GM21717 (cell line): ENCODE measurements around the gene THAP10.
"Not testable (repeated sequence)": the region's sequence is repeated elsewhere in the genome, so short reads cannot be mapped to it uniquely, and the experiment has no call there.

Experiments
- ATAC-seq: cut with Tn5 transposase; IDR thresholded peaks from one replicate; pipeline ENCODE4 v1.9.1; 2021; ENCODE audit warnings: mild to moderate bottlenecking, moderate library complexity; ENCODE audit not compliant: unreplicated experiment

The THAP10 gene

GRCh38 chr15:70879401-70879800 lies 12.8 kb downstream of the THAP10 start:
- ATAC-seq: no peak

DNA sequence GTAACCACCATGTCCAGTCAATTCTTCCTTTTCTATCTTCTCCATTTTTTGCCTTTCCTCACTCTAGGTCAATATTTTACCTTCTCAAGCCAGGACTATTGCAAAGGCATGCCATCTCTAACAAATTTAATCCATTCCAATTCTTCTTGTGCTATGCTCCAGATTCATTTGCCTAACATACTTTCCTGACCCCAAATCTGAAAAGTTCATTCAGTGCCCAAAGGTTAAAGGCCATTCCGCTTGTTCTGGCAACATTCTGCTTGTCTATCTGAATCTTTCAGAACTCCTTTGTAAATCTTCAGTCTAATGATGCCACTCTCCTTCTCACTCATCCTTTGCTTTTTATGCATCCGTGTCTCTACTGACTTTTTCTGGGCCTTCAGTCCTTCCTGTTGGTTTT lies 15.6 kb downstream of the THAP10 start:
- no peak for ATAC-seq

- no peak for ATAC-seq
These were observed 16.2 kb downstream of the THAP10 start for GRCh38 chr15:70876011-70876410.

DNA sequence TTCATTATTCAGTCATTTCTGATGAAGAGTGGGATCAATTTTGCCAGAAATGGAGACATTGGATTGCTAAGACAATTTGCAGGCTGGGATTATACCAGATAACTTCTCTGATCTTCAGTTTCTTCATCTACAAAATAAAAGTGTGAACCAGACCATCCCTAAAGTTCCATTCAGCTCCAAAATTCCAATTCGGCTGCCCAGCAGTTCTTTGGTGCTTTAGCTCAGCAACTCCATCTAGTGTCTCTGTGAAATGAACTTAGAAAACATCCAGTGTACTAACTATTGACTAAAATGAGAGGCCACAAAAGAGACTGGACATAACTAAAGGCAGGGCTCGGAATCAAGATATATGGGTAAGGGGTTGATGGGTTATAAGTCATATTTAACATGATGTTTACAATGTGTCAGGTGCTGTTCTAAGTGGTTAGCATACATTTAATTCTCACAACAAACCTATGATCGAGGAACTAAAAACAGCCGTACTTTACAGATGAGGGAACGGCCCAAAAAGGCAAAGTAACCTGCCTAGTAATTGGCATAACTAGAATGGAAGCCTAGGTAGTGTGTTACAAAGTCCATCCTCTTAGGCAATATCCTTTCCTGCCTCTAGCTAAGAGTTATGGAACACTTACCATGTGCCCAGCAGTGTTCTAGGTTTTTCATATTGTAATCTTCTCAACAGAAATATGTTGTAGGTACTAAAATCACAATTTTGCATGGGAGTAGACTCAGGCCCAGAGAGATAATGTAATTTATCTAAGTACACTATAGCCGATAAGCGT lies 17.0 kb downstream of the THAP10 start:
- ATAC-seq: no peak

DNA sequence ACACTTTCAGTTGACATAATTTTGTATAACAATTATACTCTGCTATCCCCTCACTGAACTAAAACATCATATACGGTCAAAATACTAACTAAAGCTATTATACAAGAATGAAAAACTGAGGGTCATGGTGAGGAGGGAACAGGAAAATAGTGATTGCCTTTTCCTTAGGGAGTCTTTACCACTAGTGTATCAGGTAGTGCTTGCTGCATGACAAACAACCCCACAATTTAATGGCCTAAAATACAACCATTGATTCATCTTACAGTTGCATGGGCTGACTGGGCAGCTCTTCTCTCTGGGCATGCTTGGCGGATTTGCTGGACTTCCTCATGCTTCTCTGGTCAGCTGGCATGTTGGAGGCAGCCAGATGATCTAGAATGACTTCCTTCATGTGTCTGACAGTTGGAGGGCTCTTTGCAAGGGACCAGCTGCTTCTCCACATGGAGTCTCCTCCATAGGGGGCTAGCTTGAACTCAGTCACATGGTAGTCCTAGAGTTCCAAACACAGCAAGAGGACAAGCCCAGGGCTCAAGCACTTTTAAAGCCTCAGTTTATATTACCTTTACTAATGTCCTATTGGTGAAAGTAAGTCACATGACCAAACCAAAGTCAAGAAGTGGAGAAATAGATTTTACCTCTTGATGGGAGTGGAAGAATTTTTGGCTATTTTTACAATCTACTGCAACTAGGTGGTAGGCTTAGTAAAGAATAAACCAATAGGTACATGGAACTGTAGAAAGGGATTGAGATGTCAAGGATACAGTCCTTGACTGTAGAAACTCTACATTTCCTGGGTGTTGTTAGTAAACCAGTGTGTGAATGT lies 18.8 kb downstream of the THAP10 start:
- no peak for ATAC-seq

DNA sequence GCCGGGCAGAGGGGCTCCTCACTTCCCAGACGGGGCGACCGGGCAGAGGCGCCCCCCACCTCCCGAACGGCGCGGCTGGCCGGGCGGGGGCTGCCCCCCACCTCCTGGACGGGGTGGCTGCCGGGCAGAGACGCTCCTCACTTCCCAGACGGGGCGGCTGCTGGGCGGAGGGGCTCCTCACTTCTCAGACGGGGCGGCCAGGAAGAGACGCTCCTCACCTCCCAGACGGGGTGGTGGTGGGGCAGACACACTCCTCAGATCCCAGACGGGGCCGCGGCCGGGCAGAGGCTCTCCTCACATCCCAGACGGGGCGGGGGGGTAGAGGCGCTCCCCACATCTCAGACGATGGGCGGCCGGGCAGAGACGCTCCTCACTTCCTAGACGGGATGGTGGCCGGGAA lies 20.7 kb downstream of the THAP10 start:
- ATAC-seq: not testable (repeated sequence)

DNA sequence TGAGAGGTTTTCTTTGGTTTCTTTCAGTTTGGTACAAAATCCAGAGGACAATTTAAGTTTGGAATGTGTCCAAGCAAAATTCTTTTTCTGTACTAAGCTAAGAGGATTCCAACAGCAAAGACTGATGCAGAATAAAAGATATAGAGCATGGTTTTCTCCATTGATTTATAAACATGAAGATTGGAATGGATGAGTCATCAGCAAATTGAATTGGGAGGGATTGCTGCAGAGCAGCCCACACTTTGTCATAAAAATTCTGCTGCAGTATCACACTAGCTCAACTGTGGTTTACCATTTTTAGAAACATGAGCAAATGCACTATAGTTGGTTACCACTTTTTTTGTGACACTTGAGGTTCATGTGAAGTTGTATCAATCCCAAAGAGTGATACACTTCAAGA lies 22.2 kb downstream of the THAP10 start:
- ATAC-seq: no peak

DNA sequence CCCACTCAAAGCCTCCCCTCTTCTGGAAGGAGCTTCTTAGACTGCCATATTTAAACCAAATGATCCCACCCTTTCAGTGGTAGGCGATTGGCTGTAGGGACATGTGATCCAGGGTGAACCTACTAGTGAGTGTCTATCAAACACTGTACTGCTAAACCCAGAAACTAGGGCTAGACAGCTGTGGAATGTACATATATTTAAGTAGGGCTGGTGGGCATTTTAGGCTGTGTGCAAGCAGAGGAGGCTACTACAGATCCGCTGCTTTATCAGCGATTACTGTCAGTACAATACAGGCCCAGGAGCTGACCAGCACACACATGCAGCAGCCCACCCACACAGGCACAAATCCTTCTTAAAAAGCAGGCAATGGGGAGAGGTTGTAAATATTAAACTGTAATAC lies 22.9 kb downstream of the THAP10 start:
- ATAC-seq: no peak

DNA sequence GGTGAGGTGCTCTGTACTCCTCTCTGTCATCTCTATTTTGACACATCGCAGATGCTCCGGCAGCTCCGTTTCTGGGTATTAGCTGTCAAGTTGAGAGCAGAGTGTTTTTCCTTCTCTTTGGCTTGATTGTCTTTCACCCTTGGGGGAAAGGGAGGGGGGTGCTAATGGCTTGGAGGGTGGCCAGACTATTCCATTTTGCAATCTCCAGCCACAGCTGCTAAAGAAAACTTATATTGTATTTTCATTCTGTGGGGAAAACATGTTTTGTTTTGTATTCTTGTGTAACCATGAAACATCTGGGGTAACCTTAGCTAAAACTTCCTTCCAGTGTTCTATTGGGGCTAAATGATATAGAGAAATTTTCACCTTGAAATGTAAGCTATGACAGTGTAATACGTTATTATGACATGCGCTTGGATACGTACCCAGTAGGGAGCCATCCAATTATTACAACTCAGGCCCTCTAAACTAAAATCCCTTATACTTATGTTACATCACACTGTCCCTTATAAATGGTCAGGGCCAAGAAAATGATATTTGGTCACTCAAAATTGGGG lies 24.2 kb downstream of the THAP10 start:
- no peak for ATAC-seq

GRCh38 chr15:70866982-70867641 lies 25.1 kb downstream of the THAP10 start:
- ATAC-seq: no peak

DNA sequence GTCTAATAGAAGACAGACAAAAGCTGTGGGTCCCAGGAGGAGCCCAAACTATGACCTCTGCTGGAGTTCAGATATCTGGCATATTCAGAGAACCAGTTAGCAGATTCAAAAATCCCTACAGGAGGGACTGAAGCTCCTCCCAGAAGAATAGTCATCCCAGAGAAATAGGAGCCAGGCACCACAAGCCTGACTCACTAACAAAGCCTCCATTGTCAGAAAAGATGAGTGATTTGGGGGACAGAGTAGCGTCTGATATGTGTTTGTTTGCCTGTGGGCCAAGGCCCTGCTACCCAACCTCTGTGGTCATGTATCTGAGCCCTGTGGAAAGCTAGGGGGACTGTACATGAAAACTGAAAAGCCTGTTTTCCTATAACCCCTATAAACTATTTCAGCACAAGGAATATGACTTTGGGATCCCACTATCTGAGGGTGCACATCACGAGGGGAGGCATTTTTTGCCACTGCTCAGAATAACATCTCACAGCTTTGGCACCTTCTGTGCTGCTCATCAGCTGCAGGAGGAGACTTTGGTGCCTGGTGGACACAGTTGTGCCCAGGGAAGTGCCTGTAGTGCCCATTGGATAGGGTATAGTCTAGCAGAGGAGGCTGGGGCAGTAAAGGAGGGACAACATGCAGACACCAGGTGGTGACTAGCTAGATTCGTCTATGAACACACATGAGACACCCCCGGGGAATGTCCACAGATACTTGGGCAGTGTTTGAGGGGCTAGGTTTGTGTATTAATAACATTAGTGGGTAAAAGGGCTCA lies 28.6 kb downstream of the THAP10 start:
- ATAC-seq: no peak

DNA sequence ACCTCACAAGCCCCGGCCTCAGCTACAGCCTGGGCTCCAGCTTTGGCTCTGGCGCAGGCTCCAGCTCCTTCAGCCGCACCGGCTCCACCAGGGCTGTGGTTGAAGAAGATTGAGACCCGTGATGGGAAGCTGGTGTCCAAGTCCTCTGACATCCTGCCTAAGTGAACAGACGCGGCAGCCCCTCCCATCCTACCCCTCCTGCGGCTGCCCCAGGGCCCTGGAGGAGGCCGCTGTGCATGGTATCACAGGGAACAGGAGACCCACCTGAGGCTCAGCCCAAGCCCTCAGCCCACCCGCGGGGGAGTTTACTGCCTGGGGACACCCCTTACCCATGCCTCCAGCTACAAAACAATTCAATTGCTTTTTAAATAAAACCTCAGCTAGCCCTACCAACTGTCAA lies 32.2 kb downstream of the THAP10 start:
- ATAC-seq: no peak

DNA sequence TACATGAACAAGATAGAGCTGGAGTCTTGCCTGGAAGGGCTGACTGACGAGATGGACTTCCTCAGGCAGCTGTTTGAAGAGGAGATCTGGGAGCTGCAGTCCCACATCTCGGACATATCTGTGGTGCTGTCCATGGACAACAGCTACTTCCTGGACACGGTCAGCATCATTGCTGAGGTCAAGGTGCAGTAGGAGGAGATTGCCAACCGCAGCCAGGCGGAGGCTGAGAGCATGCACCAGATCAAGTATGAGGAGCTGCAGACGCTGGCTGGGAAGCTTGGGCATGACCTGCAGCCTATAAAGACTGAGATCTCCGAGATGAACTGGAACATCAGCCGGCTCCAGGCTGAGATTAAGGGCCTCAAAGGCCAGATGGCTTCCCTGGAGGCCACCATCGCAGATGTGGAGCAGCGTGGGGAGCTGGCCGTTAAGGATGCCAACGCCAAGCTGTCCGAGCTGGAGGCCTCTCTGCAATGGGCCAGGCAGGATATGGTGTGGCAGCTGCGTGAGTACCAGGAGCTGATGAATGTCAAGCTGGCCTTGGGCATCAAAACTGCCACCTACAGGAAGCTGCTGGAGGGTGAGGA lies 32.8 kb downstream of the THAP10 start:
- no peak for ATAC-seq

GRCh38 chr15:70858614-70859321 lies 33.5 kb downstream of the THAP10 start:
- ATAC-seq: not testable (repeated sequence)

DNA sequence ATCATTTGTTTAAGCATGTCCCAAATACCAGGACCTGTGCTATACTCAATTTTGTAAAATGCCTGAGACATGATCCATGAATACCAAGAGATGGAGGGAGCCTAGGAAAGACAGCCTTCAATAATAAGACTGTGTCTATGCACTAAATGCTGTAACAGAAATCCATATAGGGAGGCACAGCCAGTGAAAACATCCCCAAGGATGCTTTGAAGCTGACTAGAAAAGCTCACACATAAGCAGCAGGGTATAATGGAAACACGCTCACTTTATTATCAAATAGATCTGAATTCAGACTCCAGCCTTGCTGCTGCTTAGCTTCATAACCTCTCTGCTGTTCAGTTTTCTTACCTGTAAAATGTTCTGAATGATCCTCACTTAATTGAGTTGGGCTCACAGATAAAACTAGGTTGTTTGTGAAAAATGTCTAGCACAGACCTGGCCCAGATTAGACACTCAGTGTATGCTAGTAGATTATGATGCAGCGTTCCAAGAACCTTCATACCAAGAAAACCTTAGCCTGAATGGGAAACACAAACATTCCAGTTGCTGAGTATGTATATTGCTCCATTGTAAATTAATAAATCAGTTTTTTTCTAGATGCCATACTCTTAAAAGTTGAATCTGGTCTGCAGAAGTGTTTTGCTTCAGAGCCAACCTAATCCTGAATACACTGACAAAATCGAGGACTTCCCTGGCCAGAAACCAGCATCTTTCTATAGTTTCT lies 34.5 kb downstream of the THAP10 start:
- ATAC-seq: no peak

- ATAC-seq: no peak
These were observed 35.2 kb downstream of the THAP10 start for GRCh38 chr15:70856884-70857561.

- ATAC-seq: no peak
These were observed 35.9 kb downstream of the THAP10 start for GRCh38 chr15:70856177-70856883.

DNA sequence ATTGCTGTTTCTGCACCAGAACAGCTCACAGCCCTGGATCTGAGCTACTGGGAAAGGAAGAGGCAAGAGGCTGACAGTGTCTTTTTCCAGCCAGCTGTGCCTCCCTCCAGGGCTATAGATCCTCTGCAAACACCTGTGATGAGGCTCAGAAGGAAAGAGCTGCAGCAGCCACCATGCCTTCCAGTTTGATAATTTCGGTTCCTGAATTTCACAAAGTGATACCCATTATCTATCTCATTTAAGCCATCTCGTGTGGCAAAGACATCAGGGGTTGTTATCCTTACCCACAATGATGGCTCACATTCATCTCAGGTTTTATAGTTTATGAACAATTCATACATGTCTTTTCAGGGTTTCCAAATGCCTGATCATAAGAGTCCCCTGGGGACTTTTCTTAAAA lies 36.5 kb downstream of the THAP10 start:
- ATAC-seq: no peak
